Natural killer cell treated with Interleukin-12 subunit alpha and Interleukin-12 subunit beta and Interleukin-15 and Interleukin-18, amount 100 ng/mL, for 72 hours (primary cell): ENCODE results near the gene FBRSL1. TPM values are rescaled to one million over a fixed set of nuclear protein-coding genes. Genes with fewer than 3 reads are reported as not detected.

ENCODE experiments used
- ATAC-seq, 2 donors: fragments of 150-1000 bp; cut with Tn5 transposase in 1 of 2; sonication (Bioruptor Pico), chemical (Tn5 transposase) in 1 of 2; 2 replicates each; pipeline ENCODE4 v1.10.0; 2021
- DNase-seq: peaks from one replicate; pipeline ENCODE4 v3.0.0; 2022; ENCODE audit warnings: low spot score
- H3K27ac Mint-ChIP-seq, 2 donors: 1 replicate in 1 of 2; 2 replicates in 1 of 2; pipeline ENCODE4 v1.8.0; 2022; ENCODE audit warnings: mixed read lengths in 2 of 2, mild to moderate bottlenecking in 1 of 2, moderate library complexity in 1 of 2
- H3K27me3 Mint-ChIP-seq, 2 donors: 1 replicate in 1 of 2; 2 replicates in 1 of 2; pipeline ENCODE4 v1.8.0; 2022; ENCODE audit warnings: mixed read lengths in 2 of 2
- H3K36me3 Mint-ChIP-seq: one replicate; pipeline ENCODE4 v1.8.0; 2022; ENCODE audit warnings: mixed read lengths
- H3K4me1 Mint-ChIP-seq, 2 donors: 1 replicate in 1 of 2; 2 replicates in 1 of 2; pipeline ENCODE4 v1.8.0; 2022; ENCODE audit warnings: low read depth in 2 of 2, mixed read lengths in 2 of 2, mild to moderate bottlenecking in 1 of 2
- H3K4me3 Mint-ChIP-seq: one replicate; pipeline ENCODE4 v1.8.0; 2022; ENCODE audit warnings: mixed read lengths
- H3K9me3 Mint-ChIP-seq: 2 replicates; pipeline ENCODE4 v1.8.0; 2022; ENCODE audit warnings: mixed read lengths
- total RNA-seq, 2 donors: library from RNA; stranded (reverse); gene quantifications; one replicate each; pipeline ENCODE4 v1.2.3, GENCODE V29; 2022

Gene FBRSL1
- total RNA-seq, 2 donors from 2014 or later = 38.0 to 91.5 TPM

DNA sequence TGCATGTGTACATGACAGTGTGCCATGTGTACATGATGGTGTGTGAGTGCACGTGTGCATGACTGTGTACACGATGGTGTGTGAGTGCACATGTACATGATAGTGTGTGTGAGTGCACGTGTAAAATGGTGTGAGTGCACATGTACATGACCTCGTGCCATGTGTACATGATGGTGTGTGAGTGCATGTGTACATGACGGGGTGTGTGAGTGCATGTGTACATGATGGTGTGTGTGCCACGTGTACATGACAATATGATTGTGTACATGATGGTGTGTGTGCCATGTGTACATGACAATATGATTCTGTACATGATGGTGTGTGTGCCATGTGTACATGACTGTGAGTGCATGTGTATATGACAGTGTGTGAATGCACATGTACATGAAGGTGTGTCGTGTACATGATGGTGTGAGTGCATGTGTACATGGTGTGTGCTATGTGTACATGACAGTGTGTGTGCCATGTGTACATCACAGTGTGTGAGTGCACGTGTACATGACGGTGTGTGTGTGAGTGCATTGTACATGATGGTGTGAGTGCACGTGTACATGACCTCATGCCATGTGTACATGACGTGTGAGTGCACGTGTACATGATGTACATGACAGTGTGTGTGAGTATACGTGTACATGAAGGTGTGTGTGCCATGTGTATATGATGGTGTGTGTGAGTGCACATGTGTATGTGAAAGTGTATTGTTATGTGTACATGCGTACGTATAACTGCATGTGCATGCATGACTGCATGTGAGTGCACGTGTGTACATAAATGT is 46.3 kb downstream of the FBRSL1 start:
- Mint-ChIP-seq H3K9me3 (peaks cover 11% of the 10 kb centered on the region), H3K4me1 (peaks cover 29 to 31% of the 10 kb centered on the region in 2 donors), H3K27ac (peak overlapping the region; percentile 33 to 49), H3K4me3 (peak overlapping the region; percentile 3), H3K36me3 (no peaks in the 10 kb centered on the region), H3K27me3 (no peaks in the 10 kb centered on the region)
- DNase-seq = no peak
- ATAC-seq = no peak

DNA sequence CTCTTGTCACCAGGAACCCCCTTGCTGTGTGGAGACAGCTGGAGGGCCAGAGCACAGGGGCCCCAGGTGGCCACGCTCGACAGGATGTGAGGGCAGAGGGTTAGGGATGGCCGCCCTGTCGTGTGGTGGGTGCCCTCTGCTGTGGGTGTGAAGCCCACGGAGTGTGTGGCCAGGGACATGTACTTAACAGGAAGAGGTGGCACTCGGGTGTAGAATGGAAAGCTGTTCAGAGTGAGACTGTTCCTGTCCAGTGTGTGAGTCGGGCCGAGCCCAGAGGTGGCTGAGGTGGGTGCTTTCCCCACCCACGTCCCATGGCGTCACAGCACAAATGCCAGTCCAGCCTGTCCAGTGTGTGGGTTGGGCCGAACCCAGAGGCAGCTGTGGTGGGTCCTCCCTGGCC is 47.1 kb downstream of the FBRSL1 start:
- H3K27me3 Mint-ChIP-seq = no peaks in the 10 kb centered on the region
- H3K36me3 Mint-ChIP-seq = no peaks in the 10 kb centered on the region
- DNase-seq (no peak), ATAC-seq (peak; percentile 51 to 75)
- H3K27ac Mint-ChIP-seq = peak overlapping the region; percentile 33 to 49
- H3K9me3 Mint-ChIP-seq = peaks cover 11% of the 10 kb centered on the region
- H3K4me1 Mint-ChIP-seq = peaks cover 29 to 31% of the 10 kb centered on the region in 2 donors
- H3K4me3 Mint-ChIP-seq = no peak overlapping the region

DNA sequence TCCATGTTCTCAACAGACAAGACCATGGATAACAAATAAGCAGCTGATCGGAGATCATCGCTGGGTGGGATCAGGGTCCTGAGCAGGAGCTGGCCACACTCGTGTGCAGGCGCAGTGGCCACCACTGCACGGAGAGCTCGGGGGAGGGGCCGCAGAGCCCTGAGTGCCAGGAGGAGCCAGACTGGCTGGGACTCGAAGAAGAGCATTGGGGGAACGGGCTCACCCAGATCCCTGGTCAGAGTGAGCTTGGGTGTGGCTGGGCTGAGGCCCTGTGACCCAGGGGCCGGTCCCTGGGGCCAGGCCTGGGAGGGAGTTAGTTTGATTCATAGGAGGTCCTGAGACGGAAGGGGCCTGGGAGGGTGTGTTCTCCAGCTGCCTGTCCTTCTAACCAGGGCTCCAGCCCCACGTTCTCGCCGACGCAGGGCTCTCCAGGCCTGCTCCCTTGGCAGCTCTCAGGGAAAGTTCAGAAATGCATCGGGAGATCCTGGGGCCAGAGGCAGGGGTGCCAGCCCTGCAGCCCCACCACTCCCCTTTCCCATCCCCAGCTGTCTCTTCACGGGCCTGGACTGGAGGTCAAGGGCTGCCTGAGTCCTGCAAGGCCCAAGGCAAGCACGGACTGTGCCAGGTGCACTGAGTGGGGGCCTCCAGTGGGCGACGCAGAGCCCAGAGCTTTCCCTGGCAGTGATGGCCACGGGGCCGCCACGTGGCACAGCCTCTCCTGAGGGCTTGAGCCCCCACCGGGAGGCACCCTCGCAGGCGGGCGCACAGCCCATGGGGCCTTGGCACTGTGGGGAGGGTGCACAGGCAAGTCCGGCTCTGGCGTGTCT is 48.1 kb downstream of the FBRSL1 start:
- H3K27ac Mint-ChIP-seq = peak overlapping the region in 1 of 2 donors; percentile 31
- H3K36me3 Mint-ChIP-seq = no peaks in the 10 kb centered on the region
- no peaks in the 10 kb centered on the region for H3K27me3 Mint-ChIP-seq
- H3K4me1 Mint-ChIP-seq = peaks cover 29 to 31% of the 10 kb centered on the region in 2 donors
- no peak overlapping the region for H3K4me3 Mint-ChIP-seq
- ATAC-seq = no peak
- peaks cover 11% of the 10 kb centered on the region for H3K9me3 Mint-ChIP-seq
- DNase-seq = no peak

DNA sequence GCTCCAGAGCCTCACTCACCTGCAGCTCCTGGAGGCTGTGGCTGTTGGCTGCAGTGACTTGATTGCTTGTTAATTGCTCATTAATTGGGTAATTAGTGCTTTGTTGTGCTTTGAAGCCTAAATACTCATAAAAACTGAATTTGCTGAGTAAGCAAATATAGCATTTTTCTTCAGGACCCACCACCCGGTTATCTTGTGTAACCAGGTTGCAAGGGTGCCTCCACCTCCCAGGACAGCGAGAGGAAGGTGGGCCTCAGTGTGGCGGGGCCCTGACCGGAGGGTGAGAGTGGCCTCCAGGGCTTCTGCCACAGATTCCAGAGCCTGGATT is 48.7 kb downstream of the FBRSL1 start:
- Mint-ChIP-seq H3K36me3 (no peaks in the 10 kb centered on the region), H3K4me3 (no peak overlapping the region)

GRCh38 chr12:132539016-132539773 is 49.2 kb downstream of the FBRSL1 start:
- ATAC-seq (no peak), DNase-seq (no peak)
- H3K4me1 Mint-ChIP-seq = peaks cover 27 to 29% of the 10 kb centered on the region in 2 donors
- no peaks in the 10 kb centered on the region for H3K27me3 Mint-ChIP-seq
- no peaks in the 10 kb centered on the region for H3K36me3 Mint-ChIP-seq
- no peak overlapping the region for H3K27ac Mint-ChIP-seq
- no peak overlapping the region for H3K4me3 Mint-ChIP-seq
- H3K9me3 Mint-ChIP-seq = peaks cover 11% of the 10 kb centered on the region

More for the DNA sequence above, 48.7 kb downstream of the FBRSL1 start:
- Mint-ChIP-seq H3K9me3 (peaks cover 11% of the 10 kb centered on the region), H3K27ac (no peak overlapping the region), H3K4me1 (peaks cover 28 to 29% of the 10 kb centered on the region in 2 donors), H3K27me3 (no peaks in the 10 kb centered on the region)
- DNase-seq (no peak), ATAC-seq (no peak)

DNA sequence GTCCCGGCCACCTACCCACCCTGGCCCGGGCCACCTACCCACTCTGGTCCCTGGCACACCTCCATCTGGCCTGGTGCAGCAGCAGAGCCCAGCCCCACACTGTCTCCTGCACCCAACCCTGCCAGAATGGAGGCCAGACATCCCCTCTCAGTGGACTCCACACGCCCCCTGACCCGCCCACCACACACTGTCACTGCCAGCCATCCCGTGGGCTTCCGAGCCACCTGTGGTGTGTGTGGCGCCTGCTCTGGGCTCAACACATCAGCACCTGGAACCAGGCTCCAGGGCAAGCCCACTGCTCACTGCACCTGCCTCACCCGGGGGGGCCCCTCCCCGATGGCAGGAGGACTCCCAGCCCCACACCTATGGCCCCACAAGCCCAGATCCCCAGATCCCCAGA is 50.5 kb downstream of the FBRSL1 start:
- H3K36me3 Mint-ChIP-seq = no peaks in the 10 kb centered on the region
- no peak overlapping the region for H3K4me3 Mint-ChIP-seq
- H3K4me1 Mint-ChIP-seq = peaks cover 28 to 30% of the 10 kb centered on the region in 2 donors
- no peak overlapping the region for H3K27ac Mint-ChIP-seq
- peaks cover 11% of the 10 kb centered on the region for H3K9me3 Mint-ChIP-seq
- H3K27me3 Mint-ChIP-seq = no peaks in the 10 kb centered on the region
- ATAC-seq = no peak
- DNase-seq = no peak

DNA sequence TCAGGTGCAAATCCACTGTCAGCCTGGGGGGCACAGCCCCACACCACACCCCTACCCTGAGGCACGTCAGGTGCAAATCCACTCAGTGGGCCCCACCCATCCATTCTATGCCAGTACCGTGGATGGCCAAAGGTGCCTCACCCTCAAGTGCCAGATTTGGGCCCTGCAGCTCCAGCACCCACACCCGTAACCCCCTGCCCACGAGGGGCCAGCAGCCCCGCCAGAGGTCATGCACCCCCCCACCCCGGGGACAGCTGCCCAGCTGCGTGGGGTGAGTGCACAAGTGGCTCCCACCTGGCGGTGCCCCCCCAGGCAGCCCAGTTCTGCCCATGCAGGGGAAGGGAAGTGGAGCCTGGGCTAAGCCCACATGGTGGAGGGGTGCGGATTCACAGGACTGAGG is 51.2 kb downstream of the FBRSL1 start:
- ATAC-seq = no peak
- Mint-ChIP-seq H3K27me3 (no peaks in the 10 kb centered on the region), H3K27ac (no peak overlapping the region), H3K4me3 (no peak overlapping the region), H3K36me3 (no peaks in the 10 kb centered on the region), H3K9me3 (peaks cover 5% of the 10 kb centered on the region), H3K4me1 (peaks cover 22% of the 10 kb centered on the region in 2 donors)
- DNase-seq = no peak

DNA sequence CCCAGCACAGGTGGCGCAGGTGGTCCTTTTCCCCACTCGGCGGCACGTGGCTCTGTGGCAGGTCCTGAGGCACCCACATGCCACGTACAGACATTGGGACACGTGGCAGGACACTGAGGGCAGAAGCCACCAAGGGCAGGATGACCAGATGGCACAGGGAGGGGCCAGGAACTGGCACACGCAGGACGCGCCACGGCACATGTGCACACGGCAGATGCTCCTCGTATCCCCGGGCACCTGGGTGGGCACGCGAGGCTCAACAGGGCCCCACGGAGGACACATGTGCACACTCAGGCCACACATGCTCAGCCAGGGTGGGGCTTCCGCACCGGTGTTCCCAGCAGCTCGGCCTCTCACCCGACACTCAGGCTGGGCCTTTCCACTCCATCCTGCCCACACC is 52.0 kb downstream of the FBRSL1 start:
- Mint-ChIP-seq H3K4me3 (no peak overlapping the region), H3K27ac (no peak overlapping the region), H3K4me1 (peaks cover 14 to 15% of the 10 kb centered on the region in 2 donors), H3K36me3 (no peaks in the 10 kb centered on the region), H3K27me3 (no peaks in the 10 kb centered on the region), H3K9me3 (no peaks in the 10 kb centered on the region)
- ATAC-seq = no peak
- no peak for DNase-seq

- H3K27ac Mint-ChIP-seq = no peak overlapping the region
- H3K4me3 Mint-ChIP-seq = no peak overlapping the region
- H3K36me3 Mint-ChIP-seq = no peaks in the 10 kb centered on the region
Observed at GRCh38 chr12:132542661-132543060, 52.7 kb downstream of the FBRSL1 start.

DNA sequence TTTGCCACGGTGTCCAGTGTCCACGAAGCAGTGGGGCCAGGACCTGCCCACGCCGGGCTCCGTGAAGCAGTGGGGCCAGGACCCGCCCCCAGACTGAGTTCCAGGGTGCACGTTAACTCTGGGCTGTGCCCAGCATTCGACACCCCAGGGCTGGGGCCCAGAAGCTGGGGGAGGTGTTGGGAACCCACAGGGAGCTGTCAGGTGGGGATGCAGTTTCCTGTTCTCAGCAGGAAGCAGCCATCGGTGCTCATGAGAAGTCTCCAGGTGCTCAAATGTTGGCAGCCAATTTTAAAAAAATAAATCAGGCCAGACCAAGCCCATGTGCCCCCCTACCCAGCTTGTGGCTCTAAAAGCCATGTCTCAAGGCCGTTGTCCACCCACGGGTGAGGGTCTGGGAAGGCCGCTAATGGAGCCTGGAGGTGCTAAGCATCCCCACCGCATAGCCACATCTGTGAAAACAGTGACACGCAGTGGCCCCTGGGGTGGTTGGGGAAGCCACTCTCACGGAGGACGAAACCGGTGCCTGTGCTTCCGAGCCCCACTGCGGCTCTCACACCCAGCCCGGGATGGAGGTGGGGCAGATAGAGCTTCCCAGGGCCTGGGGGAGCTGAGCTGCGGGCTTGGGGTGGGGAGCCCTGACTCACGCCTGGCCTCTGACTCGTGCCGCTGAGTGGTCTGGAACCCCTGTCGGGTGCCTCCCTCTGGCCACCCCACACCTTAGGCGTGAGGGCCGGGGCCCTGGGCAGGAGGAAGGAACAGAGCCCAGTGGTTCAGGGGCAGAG is 53.5 kb downstream of the FBRSL1 start:
- no peak overlapping the region for H3K27ac Mint-ChIP-seq

More at GRCh38 chr12:132542661-132543060, 52.7 kb downstream of the FBRSL1 start:
- no peaks in the 10 kb centered on the region for H3K27me3 Mint-ChIP-seq
- H3K4me1 Mint-ChIP-seq = peaks cover 7 to 8% of the 10 kb centered on the region in 2 donors
- ATAC-seq = no peak
- no peak for DNase-seq
- no peaks in the 10 kb centered on the region for H3K9me3 Mint-ChIP-seq

GRCh38 chr12:132544080-132544397 is 54.1 kb downstream of the FBRSL1 start:
- DNase-seq (no peak), ATAC-seq (no peak)
- H3K36me3 Mint-ChIP-seq = no peaks in the 10 kb centered on the region
- no peaks in the 10 kb centered on the region for H3K27me3 Mint-ChIP-seq
- H3K9me3 Mint-ChIP-seq = no peaks in the 10 kb centered on the region
- peaks cover 5 to 6% of the 10 kb centered on the region in 2 donors for H3K4me1 Mint-ChIP-seq
- H3K27ac Mint-ChIP-seq = no peak overlapping the region
- no peak overlapping the region for H3K4me3 Mint-ChIP-seq

More for the DNA sequence above, 53.5 kb downstream of the FBRSL1 start:
- no peak overlapping the region for H3K4me3 Mint-ChIP-seq
- no peak for ATAC-seq
- no peaks in the 10 kb centered on the region for H3K27me3 Mint-ChIP-seq
- H3K9me3 Mint-ChIP-seq = no peaks in the 10 kb centered on the region
- peaks cover 5 to 6% of the 10 kb centered on the region in 2 donors for H3K4me1 Mint-ChIP-seq
- no peak for DNase-seq
- no peaks in the 10 kb centered on the region for H3K36me3 Mint-ChIP-seq

DNA sequence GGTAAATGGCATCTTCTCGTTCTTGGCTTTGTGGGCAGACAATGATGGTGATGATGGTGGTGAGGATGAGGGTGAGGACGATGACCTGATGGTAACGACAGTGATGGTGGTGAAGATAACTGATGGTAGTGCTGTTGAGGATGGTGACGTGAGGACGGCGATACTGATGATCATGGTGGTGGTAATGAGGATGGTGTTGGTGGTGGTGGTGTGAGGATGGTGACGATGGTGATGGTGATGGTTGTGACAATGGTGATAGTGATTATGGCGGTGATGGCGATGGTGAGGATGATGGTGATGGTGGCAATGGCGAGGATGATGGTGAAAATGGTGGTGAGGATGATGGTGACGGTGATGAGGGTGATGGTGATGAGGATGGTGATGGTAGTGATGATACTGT is 54.5 kb downstream of the FBRSL1 start:
- H3K4me1 Mint-ChIP-seq = peaks cover 5 to 6% of the 10 kb centered on the region in 2 donors
- no peaks in the 10 kb centered on the region for H3K36me3 Mint-ChIP-seq
- DNase-seq (no peak), ATAC-seq (no peak)
- no peak overlapping the region for H3K4me3 Mint-ChIP-seq
- no peaks in the 10 kb centered on the region for H3K27me3 Mint-ChIP-seq
- no peak overlapping the region for H3K27ac Mint-ChIP-seq
- no peaks in the 10 kb centered on the region for H3K9me3 Mint-ChIP-seq
